Measurements from ENCODE around the gene CLEC4E. TPM values are rescaled to one million over a fixed set of nuclear protein-coding genes. Genes with fewer than 3 reads are reported as not detected.

The CLEC4E gene
- not detected in 2 replicates for total RNA-seq

GRCh38 chr12:8540831-8541230, at the start of gene CLEC4E:
TSS of gene CLEC4E (minus strand) at chr12:8540905. CDS start at chr12:8540797, 108 bp downstream.

GRCh38 chr12:8513256-8513655, 27.4 kb downstream of the CLEC4E start, which contains the start of gene CLEC4D:
TSS of gene CLEC4D (plus strand) at chr12:8513503. CDS start at chr12:8513733, 230 bp downstream.

Other genes with a start within 250 kb of the CLEC4E start
- not detected in 2 replicates for gene CLEC6A, start 84.9 kb downstream of the CLEC4E start, total RNA-seq
- gene CLEC4D, start 27.4 kb downstream of the CLEC4E start, total RNA-seq = not detected in 2 replicates
- gene AICDA, start 72.0 kb upstream of the CLEC4E start, total RNA-seq = not detected in 2 replicates
- gene MFAP5, start 121.9 kb upstream of the CLEC4E start, total RNA-seq = 20.3 and 95.2 TPM in 2 replicates
- 19.8 and 24.0 TPM in 2 replicates for gene RIMKLB, start 157.1 kb upstream of the CLEC4E start, total RNA-seq

All from smooth muscle cell of bladder (primary cell).